Posterior vena cava (tissue), 2 donors: ENCODE measurements around the gene GRIK4. TPM values are rescaled to one million over a fixed set of nuclear protein-coding genes. Genes with fewer than 3 reads are reported as not detected.

Source experiments
- DNase-seq: peaks from one replicate; pipeline ENCODE4 v3.0.0-alpha.2; 2020; ENCODE audit warnings: low spot score
- intact Hi-C, 2 donors: fragments of 100-400 bp; cut with DNase I; formaldehyde crosslinking; loops; one replicate each; pipeline versions ENCODE4 v1.14.1 to v1.14.2; 2022 to 2023
- total RNA-seq, 2 donors: library from RNA; stranded (reverse); fragmentation: NEBNext Ultra II Directional; extraction: Animal tissue kit (Norgen Biotek cat#: 25700); gene quantifications; one replicate each; pipeline ENCODE4 v1.2.1, GENCODE V29; 2021
- donor health status: DM: yes; HTN: yes; CAD: no.
- donor health status: DM: yes; HTN: yes; CAD: no.

The GRIK4 gene
- total RNA-seq, 2 donors from 2014 or later = 0.19 TPM; not detected in 1

DNA sequence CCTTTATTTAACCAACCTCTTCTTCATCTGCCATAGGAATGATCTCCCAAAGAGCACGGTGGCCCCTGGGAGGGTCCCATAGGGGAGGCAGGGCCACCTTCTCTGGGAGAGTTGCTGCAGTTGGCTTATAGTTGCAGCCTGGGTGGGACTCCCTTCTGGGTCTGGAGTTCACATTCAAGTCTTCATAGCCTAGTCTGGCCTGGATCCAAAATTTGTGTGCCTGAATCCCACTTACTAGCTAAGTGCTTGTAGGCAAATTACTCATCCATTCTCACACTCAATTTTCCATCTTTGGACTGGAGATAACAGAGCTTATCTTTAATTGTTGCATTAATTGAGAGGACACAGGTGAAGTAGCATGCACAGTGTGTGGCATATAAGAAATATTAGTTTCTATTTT lies 163.6 kb downstream of the GRIK4 start:
- intact Hi-C loops = no loop called here
- DNase-seq = no peak

DNA sequence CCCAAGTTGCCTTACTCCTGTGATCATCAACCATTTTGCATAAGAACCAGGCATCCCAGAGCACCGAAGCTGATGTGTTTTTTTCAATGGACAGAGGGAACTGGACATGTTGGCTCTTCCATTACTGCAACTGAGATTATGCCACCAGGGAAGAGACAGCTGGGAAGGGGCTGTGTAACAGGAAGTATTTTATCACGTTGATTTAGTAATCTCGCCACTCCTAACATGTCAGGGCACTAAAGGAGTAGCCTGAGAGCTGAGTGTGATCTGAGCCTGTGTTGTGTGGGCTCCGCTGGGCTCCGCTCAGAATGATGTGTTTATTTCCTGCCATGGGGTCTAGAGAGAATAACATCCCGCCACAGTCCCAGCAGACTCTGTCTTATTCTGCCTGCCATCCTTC lies 165.4 kb downstream of the GRIK4 start:
- intact Hi-C loops = no loop called here
- DNase-seq = no peak

DNA sequence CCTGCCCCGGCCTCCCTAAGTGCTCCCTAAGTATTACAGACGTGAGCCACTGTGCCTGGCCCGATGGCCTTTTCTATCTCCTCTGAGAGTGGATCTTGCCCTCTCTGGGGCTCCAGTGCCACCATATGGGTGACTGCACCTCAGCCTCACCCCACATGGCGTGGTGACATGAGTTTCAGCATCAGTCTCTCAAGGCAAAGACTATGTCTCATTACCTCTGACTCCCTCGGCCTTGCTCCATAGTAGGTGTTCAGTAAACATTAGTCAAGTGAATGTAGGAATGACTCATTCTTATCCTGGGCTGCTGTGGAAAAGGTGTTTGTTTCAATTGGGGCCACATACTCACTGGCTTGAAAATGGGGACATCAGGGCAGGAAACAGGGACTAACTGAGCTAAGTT lies 168.8 kb downstream of the GRIK4 start:
- intact Hi-C loops = loop anchor here in 1 of 2 donors (10.0 kb wide), 1 partner anchor 274 kb away; no protein-coding TSS in a partner anchor
- no peak for DNase-seq

DNA sequence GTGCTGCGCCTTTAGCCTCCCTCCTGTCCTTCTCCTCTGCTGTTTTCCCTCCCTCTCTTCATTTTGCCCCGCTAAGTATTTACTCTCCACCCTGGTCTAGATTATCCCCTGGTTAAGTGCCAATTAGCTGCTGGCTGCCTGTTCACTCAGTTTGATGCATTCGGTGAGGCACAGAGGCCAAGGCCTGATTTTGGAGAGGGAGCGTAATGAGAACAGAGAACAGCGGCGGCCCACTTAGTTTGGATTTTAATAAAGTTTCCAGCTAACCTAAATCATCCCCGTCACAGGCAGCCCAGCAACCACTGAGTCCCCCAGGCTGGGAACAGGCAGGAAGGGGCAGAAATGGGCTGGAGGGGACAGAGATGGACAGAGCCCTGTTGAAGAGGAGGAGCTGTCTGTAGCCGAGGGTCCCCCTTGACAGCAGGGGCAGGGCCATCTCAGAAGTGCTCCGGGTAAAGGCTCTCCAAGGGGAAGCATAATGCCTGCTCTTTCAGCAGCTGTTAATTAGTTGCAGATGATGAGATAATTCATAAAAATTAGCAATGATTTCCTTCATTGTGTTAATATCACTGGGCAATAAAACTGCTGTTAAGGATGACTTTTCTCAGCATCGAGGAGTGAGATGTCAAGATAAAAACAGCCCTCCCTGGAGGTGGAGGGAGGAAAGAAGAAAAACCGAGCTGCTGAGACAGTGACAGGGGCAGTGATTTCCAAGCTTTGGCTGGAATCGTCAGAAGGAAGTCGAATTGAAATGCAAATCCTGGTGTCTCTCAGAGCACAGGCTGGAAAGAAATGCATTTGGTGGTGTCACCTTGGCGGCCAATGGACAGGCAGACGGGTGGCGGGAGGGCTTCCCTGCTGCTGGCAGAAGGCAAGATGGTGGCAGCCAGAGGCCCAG lies 170.1 kb downstream of the GRIK4 start:
- intact Hi-C loops = loop anchor here (2.0 to 10.0 kb wide), 2 partner anchors 169 to 273 kb away; no protein-coding TSS in a partner anchor
- no peak for DNase-seq

DNA sequence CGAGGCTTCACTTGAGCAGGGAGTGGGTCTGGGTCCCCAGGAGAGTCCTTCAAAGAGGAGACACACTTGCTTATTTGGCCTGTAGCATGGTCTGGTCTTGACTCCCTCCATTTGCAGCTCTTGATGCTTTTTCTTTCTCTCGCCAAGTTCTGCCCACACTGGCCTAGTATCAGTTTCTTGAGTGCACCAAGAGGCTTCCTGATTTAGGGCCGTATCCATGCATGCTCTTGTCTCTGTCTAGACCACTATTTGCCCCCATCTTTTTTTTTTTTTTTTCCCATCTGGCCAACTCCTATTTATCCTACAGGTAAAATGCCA lies 170.7 kb downstream of the GRIK4 start:
- intact Hi-C loops = loop anchor here (2.0 to 10.0 kb wide), 2 partner anchors 169 to 273 kb away; no protein-coding TSS in a partner anchor
- no peak for DNase-seq

DNA sequence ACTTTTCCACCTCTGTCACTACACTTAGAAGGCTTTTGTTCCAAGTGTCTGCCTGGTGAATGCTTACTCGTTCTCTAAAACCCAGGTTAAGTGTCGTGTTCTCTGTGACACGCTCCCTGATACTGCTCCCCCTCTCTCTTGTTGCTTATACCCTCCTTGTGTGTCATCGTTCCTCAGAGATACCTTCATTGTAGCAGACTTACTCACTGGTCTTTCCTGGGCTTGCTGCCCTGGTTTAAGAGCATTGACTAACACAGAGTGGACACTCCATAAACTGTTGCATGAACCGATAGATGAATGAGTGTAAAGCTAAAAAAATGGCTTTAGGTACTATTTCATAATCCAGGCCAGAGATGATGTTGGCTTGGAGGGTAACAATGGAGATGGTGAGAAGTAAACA lies 171.3 kb downstream of the GRIK4 start:
- DNase-seq = no peak

DNA sequence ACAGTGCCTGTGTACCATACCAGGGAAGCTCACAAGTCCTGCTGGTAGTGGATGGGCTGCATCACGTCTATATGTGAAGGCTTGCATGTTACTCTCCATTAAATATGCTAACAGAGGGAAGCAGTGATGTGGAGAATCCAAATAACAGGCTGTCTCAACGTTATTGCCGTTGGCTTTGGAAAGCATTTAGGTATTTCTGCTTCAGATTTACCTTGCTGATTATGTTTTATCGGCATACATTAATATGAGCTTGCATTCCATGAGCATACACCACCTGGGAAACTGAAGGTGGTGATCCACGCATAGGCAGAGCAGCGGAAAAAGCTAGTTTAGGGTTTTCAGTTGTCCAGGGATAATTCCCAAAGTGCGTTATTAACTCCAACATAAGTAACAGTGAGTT lies 175.0 kb downstream of the GRIK4 start:
- no peak for DNase-seq
- intact Hi-C loops = loop anchor here in 1 of 2 donors (10.0 kb wide), 1 partner anchor 268 kb away; no protein-coding TSS in a partner anchor

More for the DNA sequence above, 171.3 kb downstream of the GRIK4 start:
- intact Hi-C loops = loop anchor here (2.0 to 10.0 kb wide), 2 partner anchors 170 to 272 kb away; no protein-coding TSS in a partner anchor

DNA sequence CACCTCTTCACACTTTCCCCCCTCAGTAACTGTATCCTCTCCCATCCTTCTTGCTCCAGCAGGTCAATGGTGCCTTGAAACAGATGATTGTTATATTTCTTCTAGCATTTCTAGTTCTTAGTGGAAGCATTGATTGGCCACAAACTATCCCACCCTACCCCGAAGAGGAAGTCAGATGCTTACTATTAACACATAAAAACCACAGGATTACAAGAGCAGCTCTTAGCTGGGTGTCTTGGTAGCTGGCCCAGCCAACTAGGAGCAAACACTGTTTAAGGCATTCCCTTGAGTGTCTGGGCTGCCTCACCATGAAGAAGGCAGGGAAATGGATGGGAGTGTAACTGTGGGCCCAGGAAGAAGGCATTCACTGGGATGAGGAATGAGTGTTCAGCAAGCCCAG lies 176.6 kb downstream of the GRIK4 start:
- DNase-seq = no peak
- intact Hi-C loops = loop anchor here in 1 of 2 donors (10.0 kb wide), 1 partner anchor 267 kb away; no protein-coding TSS in a partner anchor

DNA sequence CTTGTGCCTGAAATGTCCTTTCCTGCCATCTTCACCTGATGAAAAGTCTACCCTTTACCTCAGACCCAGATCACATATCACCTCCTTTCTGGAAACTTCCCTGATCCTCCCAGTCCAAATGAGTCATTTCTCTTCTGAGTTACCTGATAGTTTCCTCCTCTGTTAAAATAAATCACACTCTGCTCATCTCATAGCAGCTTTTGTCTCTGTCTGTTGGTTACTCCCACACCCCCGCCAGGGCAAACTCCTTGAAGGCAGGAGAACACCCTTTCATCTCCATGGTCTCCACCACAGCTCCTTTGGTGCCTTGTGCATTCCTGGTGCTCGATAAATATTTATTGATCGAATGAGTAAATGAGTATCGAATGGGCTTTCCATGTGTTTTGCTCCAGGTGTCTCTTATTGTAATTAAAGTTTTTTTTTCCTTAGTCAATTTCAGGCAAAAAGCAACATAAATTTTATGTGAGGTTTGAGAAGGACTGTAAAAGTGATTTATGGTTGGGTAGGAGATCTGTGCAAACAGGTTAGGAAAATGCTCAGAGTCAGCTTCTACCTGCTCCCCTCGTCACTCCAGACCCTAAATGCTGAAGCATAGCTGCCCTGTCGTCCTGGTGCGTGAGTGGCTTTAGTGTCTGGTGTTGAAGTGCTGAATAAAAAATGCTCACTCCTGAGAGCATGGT lies 178.2 kb downstream of the GRIK4 start:
- intact Hi-C loops = loop anchor here in 1 of 2 donors (10.0 kb wide), 1 partner anchor 265 kb away; no protein-coding TSS in a partner anchor

DNA sequence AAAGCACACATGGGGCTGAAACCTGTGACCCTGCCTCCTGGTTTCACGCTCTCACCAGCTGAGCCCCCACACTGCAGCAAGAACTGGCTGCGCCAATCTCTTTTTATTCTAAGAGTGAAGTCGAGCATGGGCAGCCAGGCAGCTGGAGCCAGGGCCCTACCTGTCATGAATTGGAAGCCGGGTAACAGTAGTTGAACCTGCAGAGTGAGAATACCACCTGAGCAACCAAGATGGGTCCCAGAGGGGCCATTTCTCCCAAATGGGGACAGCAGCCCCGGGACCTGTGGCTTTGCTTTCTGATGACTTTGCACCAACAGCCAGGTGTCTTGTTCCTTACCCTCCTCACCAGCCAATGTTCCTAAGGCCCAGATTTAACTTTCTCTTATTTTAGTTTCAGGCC lies 178.9 kb downstream of the GRIK4 start:
- intact Hi-C loops = no loop called here
- no peak for DNase-seq

More for the DNA sequence above, 178.2 kb downstream of the GRIK4 start:
- no peak for DNase-seq

DNA sequence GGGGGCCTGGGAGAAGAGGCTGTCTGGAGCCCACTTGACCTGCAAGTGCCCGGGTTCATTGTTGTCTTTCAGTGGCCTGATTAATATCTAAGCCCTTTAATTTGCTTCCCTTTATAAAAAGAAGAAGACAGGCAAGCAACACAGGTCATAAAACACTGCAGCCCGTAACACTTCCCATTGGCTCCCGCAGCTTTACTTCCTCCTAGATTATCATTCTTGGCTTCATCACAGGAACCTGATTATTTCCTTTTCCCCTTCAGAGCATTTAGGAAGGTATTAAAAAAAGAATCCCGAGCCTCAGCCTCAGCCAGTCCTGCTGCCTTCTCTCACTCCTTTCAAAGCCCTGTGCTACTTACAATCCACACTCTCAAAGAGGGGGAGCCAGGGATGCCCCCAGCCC lies 183.2 kb downstream of the GRIK4 start:
- no peak for DNase-seq
- intact Hi-C loops = no loop called here

DNA sequence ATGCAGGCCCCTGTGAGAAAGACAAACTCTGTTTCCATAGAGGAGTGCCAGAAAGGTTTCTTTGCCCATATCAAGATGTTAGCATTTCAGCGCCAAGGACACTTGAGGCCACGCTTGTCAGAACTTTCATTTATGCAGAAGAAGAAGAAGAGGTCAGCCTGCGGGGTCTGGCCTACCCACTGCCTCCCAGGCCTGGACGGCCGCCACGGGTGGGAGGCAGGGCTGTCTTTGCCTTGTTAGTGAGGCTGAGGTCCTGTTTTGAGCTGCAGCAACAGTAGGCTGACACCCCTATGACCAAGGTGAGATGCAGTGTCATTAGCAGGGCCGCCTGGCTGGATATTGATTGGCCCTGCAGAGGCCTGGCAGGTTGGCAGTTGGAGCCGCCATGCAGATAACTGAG lies 183.9 kb downstream of the GRIK4 start:
- intact Hi-C loops = no loop called here
- DNase-seq = no peak

DNA sequence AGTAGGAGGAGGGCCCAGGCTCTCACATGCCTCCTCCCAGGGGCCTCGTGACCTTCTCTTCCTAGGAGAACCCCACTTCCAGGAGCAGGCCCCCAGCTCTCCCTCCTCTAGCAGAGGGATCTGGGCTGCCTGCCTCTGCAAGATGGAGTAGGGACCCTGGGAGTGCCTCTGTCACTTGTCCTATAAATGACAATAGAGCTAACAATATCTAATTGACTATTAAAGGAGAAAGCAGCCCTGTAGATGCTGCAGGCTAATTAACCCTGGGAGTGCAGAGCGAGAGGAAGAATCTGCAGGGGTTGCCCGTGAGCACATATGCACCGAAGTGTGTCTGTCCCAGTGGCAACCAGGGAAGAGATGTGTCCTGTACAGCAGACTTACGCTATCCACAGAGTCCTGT lies 184.4 kb downstream of the GRIK4 start:
- intact Hi-C loops = no loop called here
- DNase-seq = no peak

DNA sequence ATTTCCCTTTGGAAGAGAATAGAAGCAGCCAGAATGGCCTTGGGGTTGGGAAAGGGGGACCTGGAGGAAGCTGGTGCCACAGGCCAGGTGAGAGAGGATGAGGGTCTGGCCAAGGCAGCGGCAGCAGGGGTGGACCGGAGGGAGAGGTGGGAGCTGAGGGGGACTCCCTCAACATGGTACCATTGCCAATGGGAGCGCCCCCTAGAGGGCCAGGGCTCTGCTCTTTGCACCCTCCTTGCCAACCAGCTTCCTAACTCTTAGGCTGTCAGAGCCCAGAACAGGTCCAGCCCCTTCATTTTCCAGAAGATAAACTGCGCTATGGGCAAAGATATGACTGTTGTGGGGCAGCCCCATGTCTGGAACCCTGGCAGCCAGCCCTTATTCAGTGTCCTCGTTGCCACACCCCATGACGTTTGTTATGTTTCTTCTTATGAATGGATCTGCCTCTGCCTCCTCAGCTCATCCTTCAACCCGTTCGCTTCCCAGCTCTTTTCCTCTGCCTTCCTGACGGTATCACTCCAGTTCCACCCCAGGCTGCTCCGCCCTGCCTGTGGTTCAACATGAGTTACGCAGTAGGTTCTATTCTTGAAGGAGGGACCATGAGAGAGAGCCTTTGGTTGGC lies 185.2 kb downstream of the GRIK4 start:
- intact Hi-C loops = no loop called here
- DNase-seq = no peak

DNA sequence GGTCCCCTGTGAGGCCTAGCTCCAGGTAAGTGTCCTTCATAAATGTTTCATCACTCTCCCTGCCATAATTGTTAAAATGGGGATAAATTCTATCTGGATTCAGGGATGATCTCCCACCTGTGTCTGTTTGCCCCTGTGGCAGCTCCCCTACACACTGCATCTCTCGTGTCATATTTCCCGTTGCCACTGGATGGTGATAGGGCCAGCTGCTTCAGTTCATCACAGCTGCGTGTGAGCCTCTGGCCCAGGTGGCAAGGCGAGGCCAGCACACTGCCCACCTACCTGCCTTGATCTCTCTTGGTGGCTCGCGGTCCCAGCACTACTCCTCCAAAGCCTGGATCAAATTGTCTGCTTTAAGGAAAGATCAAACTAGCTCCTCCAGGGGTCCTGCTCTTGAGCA lies 187.4 kb downstream of the GRIK4 start:
- DNase-seq = no peak
- intact Hi-C loops = no loop called here

DNA sequence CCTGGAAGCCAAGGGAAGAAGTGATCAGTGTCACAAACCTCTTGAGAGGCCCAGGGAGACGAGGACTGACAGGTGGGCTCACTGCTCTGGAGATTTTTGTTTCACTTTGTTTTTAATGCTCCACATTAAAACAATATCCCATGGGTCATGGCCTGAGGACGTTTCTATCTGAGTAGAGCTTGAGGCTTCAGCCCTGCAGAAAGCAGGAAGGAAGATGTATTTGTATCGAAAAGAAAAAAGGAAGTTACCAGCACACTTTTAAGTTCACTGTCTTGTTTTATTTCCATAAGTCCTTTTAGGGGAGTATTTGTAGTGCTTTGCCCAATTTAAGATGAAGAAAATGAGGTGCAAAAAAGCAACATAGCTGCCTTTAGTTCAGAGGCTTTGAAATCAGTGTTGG lies 191.1 kb downstream of the GRIK4 start:
- no peak for DNase-seq
- intact Hi-C loops = no loop called here

DNA sequence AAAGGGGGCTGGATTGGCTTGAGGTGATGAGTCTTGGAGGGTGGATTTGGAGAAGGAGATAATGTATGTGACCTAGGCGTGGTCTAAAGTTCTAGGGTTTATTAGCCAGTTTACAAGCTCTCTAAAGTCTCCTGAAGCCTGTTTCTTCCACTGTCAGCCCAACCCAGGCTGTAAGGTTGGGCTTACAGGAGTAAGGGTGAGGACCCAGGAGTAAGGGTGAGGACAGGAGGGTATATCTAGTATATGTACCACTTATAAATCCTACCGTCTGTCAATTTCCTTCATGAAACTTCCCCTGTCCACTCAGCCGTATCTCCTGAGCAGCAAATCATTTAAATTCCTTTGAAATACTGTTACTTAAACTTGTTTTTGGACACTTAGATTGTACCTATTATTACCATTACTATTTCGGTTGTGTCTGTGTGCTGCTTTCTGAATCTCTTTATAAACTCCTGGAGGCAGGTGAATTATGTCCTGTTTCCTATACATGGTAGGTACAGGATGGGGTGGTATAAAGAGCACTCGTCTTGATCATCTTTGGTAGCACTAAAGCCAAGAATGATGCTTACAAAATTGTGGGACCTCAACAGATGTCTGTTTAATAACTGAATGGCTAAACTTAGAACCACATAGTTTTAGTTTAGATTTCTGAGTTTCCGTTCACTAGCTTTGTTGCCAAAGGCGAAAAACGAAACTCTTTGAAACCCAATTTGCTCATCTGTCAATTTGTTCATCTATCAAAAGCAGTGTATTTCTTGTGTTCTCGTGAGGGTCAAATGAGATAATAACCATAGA lies 192.0 kb downstream of the GRIK4 start:
- no peak for DNase-seq
- intact Hi-C loops = no loop called here

DNA sequence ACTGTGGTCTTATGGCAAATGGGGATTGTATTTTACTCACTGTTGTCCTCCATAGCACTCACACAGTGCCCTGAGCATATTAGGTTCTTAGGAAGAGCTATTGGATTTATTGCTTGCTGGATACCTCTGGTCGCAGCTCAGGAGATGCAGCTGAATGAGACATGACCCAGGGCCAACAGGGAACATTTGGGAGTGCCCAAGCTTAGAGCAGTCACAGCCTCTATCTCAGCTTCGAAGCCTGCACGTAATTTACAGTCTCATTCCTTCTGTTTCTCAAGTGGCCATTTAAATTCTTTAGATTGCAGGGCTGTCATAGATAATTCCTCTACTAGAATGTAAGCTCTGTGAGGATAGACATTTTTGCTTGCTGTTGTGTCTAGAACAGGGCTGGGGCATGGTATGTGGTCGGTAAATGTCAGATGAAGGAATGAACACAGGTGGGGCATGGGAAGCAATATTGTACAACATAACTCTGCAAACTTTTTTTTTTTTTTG lies 192.8 kb downstream of the GRIK4 start:
- DNase-seq = no peak
- intact Hi-C loops = no loop called here

DNA sequence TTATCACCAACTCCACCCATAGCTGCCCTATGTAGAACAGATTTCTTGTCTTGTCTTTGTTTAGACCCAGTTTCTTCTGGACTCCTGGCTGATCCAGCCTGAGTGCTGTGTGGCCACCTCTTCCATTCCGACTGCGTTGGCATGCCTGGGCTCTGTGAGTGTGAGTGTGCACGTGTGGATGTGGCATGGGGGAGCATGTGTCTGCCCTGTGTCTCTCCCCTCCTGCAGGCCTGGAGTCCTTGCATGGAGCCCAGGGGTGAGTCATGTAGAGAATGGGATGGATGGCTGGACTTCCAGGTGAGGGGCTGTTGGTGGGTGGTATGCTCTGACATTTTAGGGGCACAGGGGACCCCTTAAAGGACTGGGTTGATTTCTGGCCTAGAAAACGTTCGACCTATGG lies 194.7 kb downstream of the GRIK4 start:
- no peak for DNase-seq
- intact Hi-C loops = no loop called here
